ENCODE results near the gene MATR3. TPM values are rescaled to one million over a fixed set of nuclear protein-coding genes. Genes with fewer than 3 reads are reported as not detected.

MATR3 gene
- total RNA-seq, 3 donors from 2014 or later: 112 to 165 (median 136) TPM

GRCh38 chr5:139251281-139251687 is 42.3 kb upstream of the MATR3 start:
- intact Hi-C loops (cut with DNase I, micrococcal nuclease): no loop called here
- H3K36me3 ChIP-seq (ENCODE audit: low read depth): no peaks in the 10 kb centered on the region
- no peaks in the 10 kb centered on the region for H3K9me3 ChIP-seq
- DNase-seq (peak in 1 of 3 donors; percentile 53), ATAC-seq (peak; percentile 67)
- no peaks in the 10 kb centered on the region for H3K4me1 ChIP-seq (ENCODE audit: low read depth)
- no peak overlapping the region for H3K4me3 ChIP-seq
- peak; percentile 11 for TF ChIP-seq CTCF (IDR thresholded peaks at IDR 0.05)

DNA sequence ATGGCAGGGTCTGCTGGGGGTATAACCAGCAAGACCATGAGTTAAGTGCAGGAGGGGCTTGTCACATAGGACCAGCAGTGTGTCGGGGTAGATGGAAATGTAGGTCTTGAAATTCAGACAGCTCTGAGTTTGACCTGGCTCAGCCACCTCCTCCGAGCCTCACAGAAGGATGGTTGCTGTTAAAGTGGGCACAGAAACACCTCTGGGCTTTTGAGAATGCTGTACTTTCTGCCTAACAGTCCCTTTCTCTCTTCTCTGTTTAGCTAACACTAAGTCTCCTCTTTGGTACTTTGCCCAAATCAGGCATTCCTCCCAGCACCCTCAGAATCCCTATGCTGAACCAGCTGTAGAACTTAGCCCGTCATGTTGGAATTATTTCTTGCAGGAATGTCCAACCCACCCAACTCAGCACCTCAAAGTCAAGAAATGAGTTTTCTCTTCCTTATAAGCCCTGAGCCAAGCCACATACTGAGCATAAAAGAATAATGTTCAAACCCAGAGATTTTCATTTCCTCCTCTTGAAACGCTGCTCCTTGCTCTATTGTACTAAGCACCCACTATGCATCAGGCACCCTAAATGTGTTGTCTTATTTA is 41.7 kb upstream of the MATR3 start:
- intact Hi-C loops (cut with DNase I, micrococcal nuclease): no loop called here
- Histone ChIP-seq H3K4me1 (ENCODE audit: low read depth) (no peaks in the 10 kb centered on the region), H3K36me3 (ENCODE audit: low read depth) (no peaks in the 10 kb centered on the region), H3K4me3 (no peak overlapping the region), H3K9me3 (no peaks in the 10 kb centered on the region)
- TF ChIP-seq CTCF (IDR thresholded peaks at IDR 0.05): no peak
- no peak for DNase-seq
- ATAC-seq: peak; percentile 21

DNA sequence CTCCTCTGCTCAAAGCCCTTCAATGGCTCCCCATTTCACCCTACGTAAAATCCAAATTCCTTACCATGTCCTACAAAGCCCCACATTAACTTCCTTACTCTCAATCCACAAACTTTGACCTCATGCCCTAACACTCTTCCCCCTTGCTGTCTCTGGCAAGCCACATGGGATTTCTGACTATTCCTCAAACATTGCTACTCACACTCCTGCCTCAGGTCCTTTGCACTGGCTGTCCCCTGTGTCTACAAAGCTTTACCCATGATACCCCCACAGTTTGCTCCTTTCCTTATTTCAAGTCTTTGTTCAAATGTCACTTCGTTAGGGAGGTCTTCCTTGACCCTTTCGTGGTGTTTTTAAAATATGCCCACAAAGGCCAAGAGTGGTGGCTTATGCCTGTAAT is 40.4 kb upstream of the MATR3 start:
- Histone ChIP-seq H3K4me3 (no peak overlapping the region), H3K36me3 (ENCODE audit: low read depth) (no peaks in the 10 kb centered on the region), H3K9me3 (no peaks in the 10 kb centered on the region), H3K4me1 (ENCODE audit: low read depth) (no peaks in the 10 kb centered on the region)
- ATAC-seq: no peak
- no peak for DNase-seq
- no peak for TF ChIP-seq CTCF (IDR thresholded peaks at IDR 0.05)
- intact Hi-C loops (cut with DNase I, micrococcal nuclease): no loop called here

- intact Hi-C loops (cut with DNase I, micrococcal nuclease): no loop called here
- no peak overlapping the region for H3K4me3 ChIP-seq
- ATAC-seq (no peak), DNase-seq (no peak)
- H3K36me3 ChIP-seq (ENCODE audit: low read depth): no peaks in the 10 kb centered on the region
- no peak for TF ChIP-seq CTCF (IDR thresholded peaks at IDR 0.05)
- H3K4me1 ChIP-seq (ENCODE audit: low read depth): no peaks in the 10 kb centered on the region
- H3K9me3 ChIP-seq: no peaks in the 10 kb centered on the region
Observed at GRCh38 chr5:139256820-139257219, 36.7 kb upstream of the MATR3 start.

- no peak for TF ChIP-seq CTCF (IDR thresholded peaks at IDR 0.05)
- intact Hi-C loops (cut with DNase I, micrococcal nuclease): loop anchor here in 1 of 2 donors (10.0 kb wide), 1 partner anchor 667 kb away; no protein-coding TSS in a partner anchor
- DNase-seq: no peak
- Histone ChIP-seq H3K4me1 (ENCODE audit: low read depth) (no peaks in the 10 kb centered on the region), H3K4me3 (no peak overlapping the region), H3K36me3 (ENCODE audit: low read depth) (no peaks in the 10 kb centered on the region), H3K9me3 (no peaks in the 10 kb centered on the region)
- ATAC-seq: no peak
Observed at GRCh38 chr5:139262059-139262741, 31.3 kb upstream of the MATR3 start.

Measured in mucosa of descending colon (tissue), 3 donors.